ENCODE data around the gene NFAT5. TPM values are rescaled to one million over a fixed set of nuclear protein-coding genes. Genes with fewer than 3 reads are reported as not detected.

The NFAT5 gene
- total and polyA plus RNA-seq, 3 donors from 2014 or later: 20.5 to 101 (median 72.4) TPM

DNA sequence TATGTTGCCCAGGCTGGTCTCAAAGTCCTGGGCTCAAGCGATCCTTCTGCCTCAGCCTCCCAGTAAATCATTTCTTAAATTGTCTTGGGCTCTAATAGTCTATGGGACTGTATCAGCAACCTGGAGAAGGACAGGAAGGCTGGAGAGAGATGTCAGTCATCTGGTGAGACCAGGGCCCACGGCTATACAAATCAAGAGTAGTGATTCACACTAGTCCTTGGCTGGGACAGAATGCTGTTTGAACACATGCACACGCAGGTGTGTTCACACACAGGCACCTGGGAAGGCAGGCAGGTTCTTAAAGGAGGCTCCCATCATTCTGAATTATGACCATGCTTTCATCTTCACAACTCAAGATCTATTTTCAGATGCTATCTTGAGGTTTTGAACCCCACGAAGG is 146.5 kb downstream of the NFAT5 start:
- Histone ChIP-seq H3K4me1 (peaks cover 2% of the 10 kb centered on the region), H3K36me3 (ENCODE audit: low read depth, missing control alignments) (no peaks in the 10 kb centered on the region), H3K4me3 (no peak overlapping the region), H3K27ac (no peak overlapping the region), H3K9me3 (no peaks in the 10 kb centered on the region), H3K27me3 (no peaks in the 10 kb centered on the region)
- intact Hi-C loops (cut with DNase I; ENCODE audit: low total_unique reads): no loop called here
- WGBS, 2 donors: 89 to 95% methylated on average over 4 of the region's 4 CpGs
- TF ChIP-seq, protein P1, sequence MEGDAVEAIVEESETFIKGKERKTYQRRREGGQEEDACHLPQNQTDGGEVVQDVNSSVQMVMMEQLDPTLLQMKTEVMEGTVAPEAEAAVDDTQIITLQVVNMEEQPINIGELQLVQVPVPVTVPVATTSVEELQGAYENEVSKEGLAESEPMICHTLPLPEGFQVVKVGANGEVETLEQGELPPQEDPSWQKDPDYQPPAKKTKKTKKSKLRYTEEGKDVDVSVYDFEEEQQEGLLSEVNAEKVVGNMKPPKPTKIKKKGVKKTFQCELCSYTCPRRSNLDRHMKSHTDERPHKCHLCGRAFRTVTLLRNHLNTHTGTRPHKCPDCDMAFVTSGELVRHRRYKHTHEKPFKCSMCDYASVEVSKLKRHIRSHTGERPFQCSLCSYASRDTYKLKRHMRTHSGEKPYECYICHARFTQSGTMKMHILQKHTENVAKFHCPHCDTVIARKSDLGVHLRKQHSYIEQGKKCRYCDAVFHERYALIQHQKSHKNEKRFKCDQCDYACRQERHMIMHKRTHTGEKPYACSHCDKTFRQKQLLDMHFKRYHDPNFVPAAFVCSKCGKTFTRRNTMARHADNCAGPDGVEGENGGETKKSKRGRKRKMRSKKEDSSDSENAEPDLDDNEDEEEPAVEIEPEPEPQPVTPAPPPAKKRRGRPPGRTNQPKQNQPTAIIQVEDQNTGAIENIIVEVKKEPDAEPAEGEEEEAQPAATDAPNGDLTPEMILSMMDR (IDR thresholded peaks at IDR 0.05): no peak
- TF ChIP-seq POLR2A (IDR thresholded peaks at IDR 0.05): no peak
- DNase-seq: no peak

DNA sequence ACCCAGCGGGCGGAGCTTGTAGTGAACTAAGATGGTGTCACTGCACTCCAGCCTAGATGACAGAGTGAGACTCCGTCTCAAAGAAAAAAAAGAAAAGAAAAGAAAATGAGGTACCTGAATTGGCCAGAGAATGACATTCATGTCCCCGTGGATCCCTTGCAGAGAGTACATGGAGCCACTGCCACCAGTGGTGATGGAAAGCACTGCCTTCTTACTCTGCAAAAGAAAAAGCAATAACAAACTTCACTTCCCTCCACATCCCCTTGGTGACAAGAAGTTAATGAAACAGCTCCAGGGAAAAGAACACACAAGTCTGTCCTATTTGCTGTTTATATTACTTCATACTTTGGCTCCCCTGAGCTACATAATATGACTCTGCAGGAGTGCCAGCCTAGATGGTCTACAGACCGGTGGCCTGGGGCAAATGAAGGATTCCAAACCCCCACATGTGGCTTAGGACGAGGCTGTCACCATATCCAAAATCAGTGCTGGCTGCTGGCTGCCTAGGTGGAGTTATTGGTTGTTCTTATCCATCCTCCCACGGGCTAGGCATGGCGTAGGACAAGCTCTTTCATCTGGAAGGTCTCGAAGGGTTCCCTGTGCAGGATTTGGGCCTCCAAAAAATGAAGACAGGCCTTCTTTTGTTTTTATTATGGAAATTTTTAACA is 147.3 kb downstream of the NFAT5 start:
- intact Hi-C loops (cut with DNase I; ENCODE audit: low total_unique reads): no loop called here
- 87 to 94% methylated on average over 9 of the region's 9 CpGs for WGBS, 2 donors
- no peaks in the 10 kb centered on the region for H3K36me3 ChIP-seq (ENCODE audit: low read depth, missing control alignments)

DNA sequence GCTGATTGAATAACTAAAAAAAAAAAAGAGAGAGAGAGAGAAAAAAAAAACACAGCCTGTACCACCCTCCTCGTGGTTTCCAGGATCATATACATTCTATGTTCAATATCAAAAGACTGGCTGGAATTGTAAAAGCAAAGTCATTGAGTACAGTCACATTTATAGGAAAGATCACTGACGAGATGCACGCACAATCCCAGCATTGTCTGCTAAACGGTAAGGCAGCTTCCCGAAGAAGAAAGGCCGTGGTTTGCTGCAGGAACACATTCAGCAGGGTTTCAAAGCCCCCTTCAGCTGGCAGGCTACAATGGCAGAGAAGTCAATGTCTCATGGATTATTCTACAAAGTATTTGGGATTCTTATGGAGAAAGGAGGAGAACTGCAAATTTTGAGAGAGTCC is 151.3 kb downstream of the NFAT5 start:
- H3K4me3 ChIP-seq: no peak overlapping the region
- no peaks in the 10 kb centered on the region for H3K27me3 ChIP-seq
- no peaks in the 10 kb centered on the region for H3K4me1 ChIP-seq
- H3K36me3 ChIP-seq (ENCODE audit: low read depth, missing control alignments): no peaks in the 10 kb centered on the region
- WGBS, 2 donors: 95 to 97% methylated on average over 6 of the region's 6 CpGs
- intact Hi-C loops (cut with DNase I; ENCODE audit: low total_unique reads): no loop called here
- H3K27ac ChIP-seq: no peak overlapping the region
- DNase-seq: no peak
- H3K9me3 ChIP-seq: no peaks in the 10 kb centered on the region
- TF ChIP-seq POLR2A (IDR thresholded peaks at IDR 0.05): no peak
- TF ChIP-seq, protein P1 (IDR thresholded peaks at IDR 0.05): no peak

More for the DNA sequence above, 147.3 kb downstream of the NFAT5 start:
- Histone ChIP-seq H3K27me3 (no peaks in the 10 kb centered on the region), H3K27ac (no peak overlapping the region), H3K9me3 (no peaks in the 10 kb centered on the region), H3K4me1 (peaks cover 2% of the 10 kb centered on the region), H3K4me3 (no peak overlapping the region)
- TF ChIP-seq, protein P1 (IDR thresholded peaks at IDR 0.05): no peak
- no peak for TF ChIP-seq POLR2A (IDR thresholded peaks at IDR 0.05)
- no peak for DNase-seq

DNA sequence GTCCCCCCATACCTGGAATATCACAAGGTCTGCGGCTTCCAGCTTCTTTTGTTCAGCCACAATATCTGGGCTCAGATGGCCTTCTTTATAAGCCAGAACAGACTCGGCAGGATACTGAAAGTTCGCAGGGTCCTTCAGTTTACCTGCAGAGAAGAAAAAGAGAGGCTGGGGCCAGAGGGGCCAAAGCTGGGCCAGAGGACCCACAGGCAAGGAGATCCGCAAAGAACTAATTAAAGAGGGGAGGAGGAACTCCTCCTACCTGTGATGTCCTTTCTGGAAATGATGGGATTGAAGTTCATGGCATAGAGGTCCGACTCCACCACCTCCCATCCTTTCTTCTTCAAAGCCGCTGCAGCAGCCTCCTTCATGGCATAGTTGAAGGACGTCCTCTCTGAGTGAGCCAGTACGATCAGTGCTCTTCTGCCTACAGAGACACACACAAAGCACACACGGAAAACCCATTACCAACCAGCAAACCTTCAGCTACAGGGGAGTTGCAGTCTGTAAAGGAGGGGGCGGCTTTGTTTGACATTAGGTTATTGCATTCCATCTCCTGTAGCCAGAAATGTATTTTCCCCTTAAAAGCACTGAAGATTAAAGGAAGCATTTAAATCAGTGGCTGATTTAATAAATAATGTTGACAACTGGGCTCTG is 152.5 kb downstream of the NFAT5 start:
- WGBS, 2 donors: 83 to 87% methylated on average over 10 of the region's 10 CpGs
- DNase-seq: no peak
- no peaks in the 10 kb centered on the region for H3K4me1 ChIP-seq

More for the DNA sequence above, 152.5 kb downstream of the NFAT5 start:
- Histone ChIP-seq H3K9me3 (no peaks in the 10 kb centered on the region), H3K36me3 (ENCODE audit: low read depth, missing control alignments) (no peaks in the 10 kb centered on the region), H3K27me3 (no peaks in the 10 kb centered on the region), H3K4me3 (no peak overlapping the region), H3K27ac (no peak overlapping the region)
- intact Hi-C loops (cut with DNase I; ENCODE audit: low total_unique reads): no loop called here
- TF ChIP-seq, protein P1 (IDR thresholded peaks at IDR 0.05): no peak
- TF ChIP-seq POLR2A (IDR thresholded peaks at IDR 0.05): no peak

Measured in testis (tissue), 3 donors.